Vagina (tissue), 2 donors: ENCODE data around the gene RYR2.

Source experiments
- POLR2A ChIP-seq, 2 donors: fragments of 450-650 bp; IDR thresholded peaks; one replicate each; pipeline ENCODE4 v1.6.1; 2017; ENCODE audit warnings: antibody characterized with exemption in 2 of 2, mild to moderate bottlenecking in 2 of 2, moderate library complexity in 2 of 2
- POLR2AphosphoS5 ChIP-seq, 2 donors: sonication (generic); formaldehyde crosslinking; IDR thresholded peaks; one replicate each; pipeline ENCODE4 v1.9.0; 2017; ENCODE audit warnings: antibody characterized with exemption in 2 of 2, mild to moderate bottlenecking in 2 of 2, low read depth in 1 of 2; ENCODE audit not compliant: insufficient read depth in 1 of 2
- TF ChIP-seq, protein P1 (sequence below), 3 experiments: fragments of 450-650 bp in 2 of 3; fragments of 200-600 bp in 1 of 3; sonication (generic) in 1 of 3; IDR thresholded peaks; one replicate each; pipeline ENCODE4 v1.5.1; 2017 to 2019; ENCODE audit warnings: antibody characterized with exemption in 3 of 3, mild to moderate bottlenecking in 2 of 3, moderate library complexity in 2 of 3

DNA sequence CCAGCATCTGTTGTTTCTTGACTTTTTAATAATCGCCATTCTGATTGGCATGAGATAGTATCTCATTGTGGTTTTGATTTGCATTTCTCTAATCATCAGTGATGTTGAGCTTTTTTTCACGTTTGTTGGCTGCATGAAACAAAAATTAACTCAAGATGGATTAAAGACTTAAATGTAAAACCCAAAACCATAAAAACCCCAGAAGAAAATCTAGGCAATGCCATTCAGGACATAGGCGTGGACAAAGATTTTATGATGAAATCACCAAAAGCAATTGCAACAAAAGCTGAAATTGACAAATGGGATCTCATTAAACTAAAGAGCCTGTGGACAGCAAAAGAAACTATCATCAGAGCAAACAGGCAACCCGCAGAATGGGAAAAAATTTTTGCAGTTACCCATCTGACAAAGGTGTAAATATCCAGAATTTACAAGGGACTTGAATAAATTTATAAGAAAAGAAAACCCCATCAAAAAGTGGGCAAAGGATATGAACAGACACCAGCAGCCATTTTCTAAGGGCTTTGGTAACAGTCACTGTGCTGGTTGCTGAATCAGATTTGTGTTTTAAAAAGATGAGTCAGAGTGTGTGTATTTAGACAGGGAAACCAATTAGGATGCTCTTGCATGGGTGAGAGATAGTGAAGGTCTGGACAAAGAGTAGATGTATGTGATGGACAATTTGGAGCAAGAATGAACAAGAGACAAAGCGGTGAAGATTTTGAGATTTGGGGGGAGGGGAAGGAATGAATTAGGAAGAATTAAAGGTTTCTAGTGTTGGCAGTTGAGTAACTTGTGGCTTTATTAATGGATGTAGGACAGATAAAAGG is 110.7 kb downstream of the RYR2 start:
- TF ChIP-seq POLR2AphosphoS5 (IDR thresholded peaks at IDR 0.05; ENCODE audit: insufficient read depth in 1 of 2, low read depth in 1 of 2) (no peak), POLR2A (IDR thresholded peaks at IDR 0.05) (no peak)
- TF ChIP-seq, protein P1, sequence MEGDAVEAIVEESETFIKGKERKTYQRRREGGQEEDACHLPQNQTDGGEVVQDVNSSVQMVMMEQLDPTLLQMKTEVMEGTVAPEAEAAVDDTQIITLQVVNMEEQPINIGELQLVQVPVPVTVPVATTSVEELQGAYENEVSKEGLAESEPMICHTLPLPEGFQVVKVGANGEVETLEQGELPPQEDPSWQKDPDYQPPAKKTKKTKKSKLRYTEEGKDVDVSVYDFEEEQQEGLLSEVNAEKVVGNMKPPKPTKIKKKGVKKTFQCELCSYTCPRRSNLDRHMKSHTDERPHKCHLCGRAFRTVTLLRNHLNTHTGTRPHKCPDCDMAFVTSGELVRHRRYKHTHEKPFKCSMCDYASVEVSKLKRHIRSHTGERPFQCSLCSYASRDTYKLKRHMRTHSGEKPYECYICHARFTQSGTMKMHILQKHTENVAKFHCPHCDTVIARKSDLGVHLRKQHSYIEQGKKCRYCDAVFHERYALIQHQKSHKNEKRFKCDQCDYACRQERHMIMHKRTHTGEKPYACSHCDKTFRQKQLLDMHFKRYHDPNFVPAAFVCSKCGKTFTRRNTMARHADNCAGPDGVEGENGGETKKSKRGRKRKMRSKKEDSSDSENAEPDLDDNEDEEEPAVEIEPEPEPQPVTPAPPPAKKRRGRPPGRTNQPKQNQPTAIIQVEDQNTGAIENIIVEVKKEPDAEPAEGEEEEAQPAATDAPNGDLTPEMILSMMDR (IDR thresholded peaks at IDR 0.05) = no peak
